HG03460 (cell line): ENCODE results near the gene ZBTB7C.

ENCODE experiments used
- ATAC-seq: cut with Tn5 transposase; IDR thresholded peaks from one replicate; pipeline ENCODE4 v1.9.1; 2021; ENCODE audit not compliant: unreplicated experiment

Gene ZBTB7C

GRCh38 chr18:48100651-48101165 lies 308.5 kb downstream of the ZBTB7C start:
- ATAC-seq, result no peak

GRCh38 chr18:48100165-48100575 lies 309.0 kb downstream of the ZBTB7C start:
- ATAC-seq, result no peak

GRCh38 chr18:48099481-48100164 lies 309.6 kb downstream of the ZBTB7C start:
- no peak for ATAC-seq

- no peak for ATAC-seq
Measured at GRCh38 chr18:48098538-48098937, 310.6 kb downstream of the ZBTB7C start.

- ATAC-seq, result no peak
Measured at GRCh38 chr18:48098007-48098406, 311.2 kb downstream of the ZBTB7C start.

- no peak for ATAC-seq
Measured at GRCh38 chr18:48095726-48096125, 313.5 kb downstream of the ZBTB7C start.

GRCh38 chr18:48093104-48093503 lies 316.1 kb downstream of the ZBTB7C start:
- no peak for ATAC-seq

GRCh38 chr18:48091869-48092497 lies 317.2 kb downstream of the ZBTB7C start:
- no peak for ATAC-seq

- ATAC-seq, result no peak
Measured at GRCh38 chr18:48090702-48091101, 318.5 kb downstream of the ZBTB7C start.

GRCh38 chr18:48090021-48090420 lies 319.2 kb downstream of the ZBTB7C start:
- no peak for ATAC-seq

GRCh38 chr18:48085781-48086487 lies 323.2 kb downstream of the ZBTB7C start:
- ATAC-seq, result no peak

- no peak for ATAC-seq
Measured at GRCh38 chr18:48084858-48085257, 324.3 kb downstream of the ZBTB7C start.

- ATAC-seq, result no peak
Measured at GRCh38 chr18:48084041-48084757, 325.0 kb downstream of the ZBTB7C start.

- ATAC-seq, result no peak
Measured at GRCh38 chr18:48080546-48080945, 328.6 kb downstream of the ZBTB7C start.

- no peak for ATAC-seq
Measured at GRCh38 chr18:48079885-48080284, 329.3 kb downstream of the ZBTB7C start.

- no peak for ATAC-seq
Measured at GRCh38 chr18:48078448-48078847, 330.7 kb downstream of the ZBTB7C start.

GRCh38 chr18:48077291-48077690 lies 331.9 kb downstream of the ZBTB7C start:
- no peak for ATAC-seq

- no peak for ATAC-seq
Measured at GRCh38 chr18:48076461-48076860, 332.7 kb downstream of the ZBTB7C start.

- no peak for ATAC-seq
Measured at GRCh38 chr18:48075707-48076093, 333.5 kb downstream of the ZBTB7C start.

GRCh38 chr18:48074929-48075706 lies 334.1 kb downstream of the ZBTB7C start:
- no peak for ATAC-seq
